ENCODE data around the gene ENTPD8.

The ENTPD8 gene

DNA sequence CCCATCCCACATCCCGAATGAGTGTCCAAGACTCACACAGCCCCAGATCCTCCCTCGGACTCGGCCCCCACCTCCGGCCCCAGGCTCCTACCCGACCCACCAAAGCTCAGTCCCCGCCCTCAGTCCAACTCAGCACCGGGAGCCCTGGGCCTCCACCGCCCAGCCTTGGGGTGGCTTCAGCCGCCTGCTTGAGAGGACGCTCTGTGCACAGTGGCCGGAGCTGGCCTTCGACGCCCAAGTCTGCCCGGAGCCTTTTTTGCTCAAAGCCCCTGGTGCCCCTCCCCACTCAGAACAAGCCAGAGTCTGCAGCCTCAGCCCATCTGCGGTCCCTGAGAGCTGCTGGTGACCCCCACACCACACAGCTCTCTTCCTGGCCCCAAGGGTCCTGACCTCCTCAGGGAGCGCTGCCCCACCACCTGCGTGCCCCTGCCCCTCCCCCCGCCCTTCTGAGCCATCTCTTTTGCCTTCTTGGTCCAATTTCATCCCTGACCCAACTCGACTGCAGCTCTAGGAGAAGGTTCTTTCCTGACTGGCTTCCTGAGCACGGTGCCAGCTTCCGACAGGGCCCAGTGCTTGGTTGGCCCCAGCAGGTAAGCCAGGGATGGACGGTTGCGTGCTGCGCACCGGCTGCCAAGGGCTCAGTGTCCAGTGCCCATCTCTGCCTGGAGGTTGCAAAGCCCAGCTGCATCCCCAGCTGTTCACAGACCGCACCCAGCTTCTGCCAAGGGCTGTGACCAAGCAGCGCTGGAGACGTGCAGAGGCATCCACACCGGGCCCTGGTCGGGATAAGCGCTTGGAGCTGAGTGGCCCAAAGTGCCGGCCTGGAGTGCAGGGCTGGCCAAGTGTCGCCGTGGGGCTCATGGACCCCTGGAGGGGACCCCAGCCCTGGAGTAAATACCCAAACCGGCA, 45.6 kb upstream of the ENTPD8 start:
- no peak for DNase-seq (ENCODE audit: low read depth)
- no peak overlapping the region for H3K4me3 ChIP-seq (ENCODE audit: low read depth, low read length)
- in situ Hi-C loops (cut with HindIII; ENCODE audit: low sequenced_read_pairs) = no loop called here
- TF ChIP-seq, protein P1, sequence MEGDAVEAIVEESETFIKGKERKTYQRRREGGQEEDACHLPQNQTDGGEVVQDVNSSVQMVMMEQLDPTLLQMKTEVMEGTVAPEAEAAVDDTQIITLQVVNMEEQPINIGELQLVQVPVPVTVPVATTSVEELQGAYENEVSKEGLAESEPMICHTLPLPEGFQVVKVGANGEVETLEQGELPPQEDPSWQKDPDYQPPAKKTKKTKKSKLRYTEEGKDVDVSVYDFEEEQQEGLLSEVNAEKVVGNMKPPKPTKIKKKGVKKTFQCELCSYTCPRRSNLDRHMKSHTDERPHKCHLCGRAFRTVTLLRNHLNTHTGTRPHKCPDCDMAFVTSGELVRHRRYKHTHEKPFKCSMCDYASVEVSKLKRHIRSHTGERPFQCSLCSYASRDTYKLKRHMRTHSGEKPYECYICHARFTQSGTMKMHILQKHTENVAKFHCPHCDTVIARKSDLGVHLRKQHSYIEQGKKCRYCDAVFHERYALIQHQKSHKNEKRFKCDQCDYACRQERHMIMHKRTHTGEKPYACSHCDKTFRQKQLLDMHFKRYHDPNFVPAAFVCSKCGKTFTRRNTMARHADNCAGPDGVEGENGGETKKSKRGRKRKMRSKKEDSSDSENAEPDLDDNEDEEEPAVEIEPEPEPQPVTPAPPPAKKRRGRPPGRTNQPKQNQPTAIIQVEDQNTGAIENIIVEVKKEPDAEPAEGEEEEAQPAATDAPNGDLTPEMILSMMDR (IDR thresholded peaks at IDR 0.05; ENCODE audit: low read depth, low read length, missing control alignments) = no peak

DNA sequence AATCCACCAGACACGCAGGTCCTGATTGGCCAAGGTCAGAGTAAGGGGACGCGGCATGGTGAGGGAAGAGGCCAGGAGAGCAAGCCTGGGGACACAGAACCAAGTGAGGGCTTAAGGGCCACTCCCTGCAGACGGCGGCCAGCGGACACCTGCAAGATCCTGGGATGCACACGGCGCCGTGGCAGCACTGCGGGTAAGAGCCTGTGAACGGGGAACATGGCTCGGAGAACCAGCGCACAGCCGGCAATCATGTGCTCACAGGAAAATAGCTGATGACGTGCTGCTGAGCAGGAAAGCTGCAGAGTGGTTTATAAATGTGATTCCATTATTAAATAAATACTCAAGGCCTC, 45.0 kb upstream of the ENTPD8 start:
- no peak overlapping the region for H3K4me3 ChIP-seq (ENCODE audit: low read depth, low read length)
- TF ChIP-seq, protein P1 (IDR thresholded peaks at IDR 0.05; ENCODE audit: low read depth, low read length, missing control alignments) = no peak
- in situ Hi-C loops (cut with HindIII; ENCODE audit: low sequenced_read_pairs) = no loop called here
- no peak for DNase-seq (ENCODE audit: low read depth)

DNA sequence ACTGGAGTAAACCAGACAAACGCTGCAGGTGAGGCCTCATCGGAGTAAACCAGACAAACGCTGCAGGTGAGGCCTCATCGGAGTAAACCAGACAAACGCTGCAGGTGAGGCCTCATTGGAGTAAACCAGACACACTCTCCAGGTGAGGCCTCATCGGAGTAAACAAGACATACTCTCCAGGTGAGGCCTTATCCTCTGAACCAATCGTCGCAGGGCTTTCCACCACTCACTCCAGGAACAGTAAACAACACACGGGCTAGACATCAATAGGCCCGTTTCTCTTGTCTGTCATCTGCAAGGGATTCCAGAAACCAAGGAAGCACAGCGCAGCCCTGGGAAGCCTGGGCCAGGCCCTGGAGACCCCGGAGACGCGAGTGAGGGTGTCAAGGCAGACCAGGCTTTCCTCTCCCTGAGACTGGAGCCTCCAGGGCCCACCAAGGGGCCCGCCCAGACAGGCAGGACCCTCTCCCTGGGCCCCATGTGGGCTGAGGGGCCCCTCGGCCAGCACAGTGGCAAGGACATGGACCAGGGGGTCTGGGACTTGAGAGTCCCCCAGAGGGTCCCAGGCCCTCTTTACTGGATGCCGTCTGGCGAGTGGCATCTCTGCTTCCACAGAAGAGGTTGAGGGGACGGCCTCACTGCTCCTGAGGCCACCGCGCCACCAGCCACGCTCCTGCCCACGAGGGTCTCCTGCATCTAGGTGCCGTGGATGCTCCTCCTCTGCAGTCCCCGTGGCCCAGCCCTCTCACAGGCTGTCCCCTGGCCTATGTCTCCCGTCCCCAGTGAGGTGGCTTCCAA, 44.4 kb upstream of the ENTPD8 start:
- TF ChIP-seq, protein P1 (IDR thresholded peaks at IDR 0.05; ENCODE audit: low read depth, low read length, missing control alignments) = no peak
- in situ Hi-C loops (cut with HindIII; ENCODE audit: low sequenced_read_pairs) = no loop called here
- DNase-seq (ENCODE audit: low read depth) = no peak
- no peak overlapping the region for H3K4me3 ChIP-seq (ENCODE audit: low read depth, low read length)

DNA sequence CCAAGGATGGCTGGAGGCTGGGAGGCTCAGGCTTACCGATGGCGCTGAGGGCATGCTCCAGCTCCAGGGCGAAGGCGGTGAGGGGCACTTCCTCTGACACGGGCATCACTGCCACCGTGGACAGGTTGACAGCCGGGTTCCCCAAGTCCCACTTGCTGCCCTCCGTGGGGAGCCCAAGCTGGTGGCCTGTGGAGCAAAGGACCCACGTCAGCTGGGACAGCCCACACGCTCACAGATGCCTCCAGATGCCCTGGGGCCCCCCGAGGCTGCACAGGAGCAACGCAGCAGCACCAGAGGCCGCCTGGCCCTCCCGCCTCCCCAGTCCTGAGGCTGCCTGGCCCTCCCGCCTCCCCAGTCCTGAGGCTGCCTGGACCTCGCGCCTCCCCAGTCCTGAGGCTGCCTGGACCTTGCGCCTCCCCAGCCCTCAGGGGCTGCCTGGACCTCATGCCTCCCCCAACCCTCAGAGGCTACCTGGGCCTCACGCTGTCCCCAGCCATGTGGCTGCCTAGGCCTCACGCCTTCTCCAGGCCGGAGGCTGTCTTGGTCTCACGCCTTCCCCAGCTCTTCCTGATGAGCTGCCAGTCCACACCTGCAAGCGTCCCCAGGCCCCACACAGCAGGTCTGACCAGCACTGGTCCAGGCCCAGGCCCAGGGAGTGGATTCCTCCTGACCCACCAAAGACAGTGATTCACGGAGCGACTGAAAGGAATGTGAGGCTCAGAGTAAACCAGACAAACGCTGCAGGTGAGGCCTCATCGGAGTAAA, 43.6 kb upstream of the ENTPD8 start:
- in situ Hi-C loops (cut with HindIII; ENCODE audit: low sequenced_read_pairs) = no loop called here
- no peak overlapping the region for H3K4me3 ChIP-seq (ENCODE audit: low read depth, low read length)
- no peak for DNase-seq (ENCODE audit: low read depth)
- TF ChIP-seq, protein P1 (IDR thresholded peaks at IDR 0.05; ENCODE audit: low read depth, low read length, missing control alignments) = no peak

DNA sequence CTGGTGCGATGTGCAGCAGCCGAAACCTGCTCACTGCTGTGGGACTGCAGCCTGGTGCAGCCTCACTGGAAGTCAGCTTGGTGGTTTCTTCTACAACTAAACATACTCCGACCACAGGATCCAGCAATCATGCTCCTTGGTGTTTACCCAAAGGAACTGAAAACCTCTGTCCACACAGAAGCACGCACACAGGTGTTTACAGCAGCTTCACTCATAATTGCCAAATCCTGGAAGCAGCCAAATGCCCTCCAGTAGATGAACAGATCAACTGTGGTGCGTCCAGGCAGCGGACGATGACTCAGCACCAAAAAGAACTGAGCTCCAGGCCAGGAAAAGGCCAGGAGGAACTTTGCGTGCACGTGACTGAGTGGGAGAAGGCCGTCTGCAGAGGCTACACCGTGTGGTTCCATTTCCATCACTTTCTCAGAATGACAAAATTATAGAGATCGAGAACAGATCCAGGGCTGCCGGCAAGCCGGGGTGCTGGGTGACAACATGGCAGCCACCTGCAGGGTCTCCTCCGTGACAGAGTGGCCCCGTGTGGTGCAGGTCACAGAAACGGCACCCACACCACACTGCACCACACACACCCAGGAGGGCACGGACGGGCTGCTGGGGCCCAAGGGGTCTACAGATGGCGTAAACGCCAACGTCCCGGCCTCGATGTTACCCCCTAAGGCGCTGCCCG, 41.1 kb upstream of the ENTPD8 start:
- peak; percentile 81 for DNase-seq (ENCODE audit: low read depth)
- no peak overlapping the region for H3K4me3 ChIP-seq (ENCODE audit: low read depth, low read length)
- in situ Hi-C loops (cut with HindIII; ENCODE audit: low sequenced_read_pairs) = no loop called here
- TF ChIP-seq, protein P1 (IDR thresholded peaks at IDR 0.05; ENCODE audit: low read depth, low read length, missing control alignments) = no peak
